ENCODE data around the gene TRPM8. TPM values are rescaled to one million over a fixed set of nuclear protein-coding genes. Genes with fewer than 3 reads are reported as not detected.

Gene TRPM8
- total RNA-seq, 1 donor from 2014 or later, result not detected

GRCh38 chr2:234005126-234005525, 88.0 kb downstream of the TRPM8 start:
- DNase-seq (no peak), ATAC-seq (no peak)
- no peaks in the 10 kb centered on the region for H3K36me3 ChIP-seq
- no peaks in the 10 kb centered on the region for H3K4me1 ChIP-seq
- no peaks in the 10 kb centered on the region for H3K27me3 ChIP-seq
- intact Hi-C loops (cut with DNase I), result no loop called here
- no peak for TF ChIP-seq CTCF (IDR thresholded peaks at IDR 0.05)
- H3K4me3 ChIP-seq, result no peak overlapping the region
- H3K9me3 ChIP-seq, result no peaks in the 10 kb centered on the region
- H3K27ac ChIP-seq, result no peak overlapping the region

- ATAC-seq, result no peak
- intact Hi-C loops (cut with DNase I), result no loop called here
Measured at GRCh38 chr2:234006501-234006900, 89.3 kb downstream of the TRPM8 start.

GRCh38 chr2:234014427-234014826, 97.3 kb downstream of the TRPM8 start:
- H3K27me3 ChIP-seq, result peaks cover 7% of the 10 kb centered on the region
- TF ChIP-seq CTCF (IDR thresholded peaks at IDR 0.05), result no peak
- no peaks in the 10 kb centered on the region for H3K9me3 ChIP-seq
- H3K4me1 ChIP-seq, result no peaks in the 10 kb centered on the region
- intact Hi-C loops (cut with DNase I), result no loop called here
- DNase-seq (no peak), ATAC-seq (no peak)
- H3K27ac ChIP-seq, result no peak overlapping the region
- H3K36me3 ChIP-seq, result no peaks in the 10 kb centered on the region
- no peak overlapping the region for H3K4me3 ChIP-seq

More at GRCh38 chr2:234006501-234006900, 89.3 kb downstream of the TRPM8 start:
- Histone ChIP-seq H3K27ac (no peak overlapping the region), H3K9me3 (no peaks in the 10 kb centered on the region), H3K4me1 (no peaks in the 10 kb centered on the region), H3K36me3 (no peaks in the 10 kb centered on the region), H3K27me3 (no peaks in the 10 kb centered on the region), H3K4me3 (no peak overlapping the region)
- no peak for DNase-seq
- TF ChIP-seq CTCF (IDR thresholded peaks at IDR 0.05), result no peak

GRCh38 chr2:234015861-234016260, 98.7 kb downstream of the TRPM8 start:
- intact Hi-C loops (cut with DNase I), result no loop called here
- H3K9me3 ChIP-seq, result no peaks in the 10 kb centered on the region
- no peak overlapping the region for H3K4me3 ChIP-seq
- TF ChIP-seq CTCF (IDR thresholded peaks at IDR 0.05), result no peak
- no peak for ATAC-seq
- DNase-seq, result no peak
- no peaks in the 10 kb centered on the region for H3K36me3 ChIP-seq
- H3K4me1 ChIP-seq, result no peaks in the 10 kb centered on the region
- H3K27me3 ChIP-seq, result peaks cover 7% of the 10 kb centered on the region
- H3K27ac ChIP-seq, result no peak overlapping the region

GRCh38 chr2:234019896-234020295, 102.7 kb downstream of the TRPM8 start:
- Histone ChIP-seq H3K9me3 (no peaks in the 10 kb centered on the region), H3K4me3 (no peak overlapping the region), H3K27me3 (peaks cover 7% of the 10 kb centered on the region), H3K36me3 (no peaks in the 10 kb centered on the region), H3K27ac (no peak overlapping the region), H3K4me1 (no peaks in the 10 kb centered on the region)
- DNase-seq (no peak), ATAC-seq (no peak)
- intact Hi-C loops (cut with DNase I), result no loop called here
- TF ChIP-seq CTCF (IDR thresholded peaks at IDR 0.05), result no peak

- no peak for TF ChIP-seq CTCF (IDR thresholded peaks at IDR 0.05)
- H3K27me3 ChIP-seq, result peaks cover 7% of the 10 kb centered on the region
Measured at GRCh38 chr2:234020332-234020731, 103.2 kb downstream of the TRPM8 start.

More at GRCh38 chr2:234020332-234020731, 103.2 kb downstream of the TRPM8 start:
- DNase-seq, result no peak
- H3K36me3 ChIP-seq, result no peaks in the 10 kb centered on the region
- H3K27ac ChIP-seq, result no peak overlapping the region
- intact Hi-C loops (cut with DNase I), result no loop called here
- no peaks in the 10 kb centered on the region for H3K4me1 ChIP-seq
- no peak for ATAC-seq
- H3K9me3 ChIP-seq, result no peaks in the 10 kb centered on the region
- no peak overlapping the region for H3K4me3 ChIP-seq

All from upper lobe of right lung (tissue), 1 donor.